Naive thymus-derived CD8-positive, alpha-beta T cell (primary cell): ENCODE measurements around the gene LMO1. TPM values are rescaled to one million over a fixed set of nuclear protein-coding genes. Genes with fewer than 3 reads are reported as not detected.

Experiments
- ATAC-seq, 2 donors: fragments of 150-1000 bp; cut with Tn5 transposase in 1 of 2; sonication (Bioruptor Pico), chemical (Tn5 transposase) in 1 of 2; 1 replicate in 1 of 2; 2 replicates in 1 of 2; pipeline ENCODE4 v1.10.0; 2021; ENCODE audit warnings: mild to moderate bottlenecking in 2 of 2, moderate library complexity in 2 of 2
- POLR2A ChIA-PET: fragments of 350-600 bp; sonication (Branson Sonifier 250); formaldehyde crosslinking; loops from one replicate; lab custom pipeline; 2021; ENCODE audit warnings: antibody characterized with exemption; lab: Charles Lee
- DNase-seq, 10 donors: peaks; one replicate each; pipeline versions ENCODE4 v3.0.0 to v3.0.0-alpha.2; 2020 to 2022
- H3K27ac Mint-ChIP-seq, 10 donors: one replicate each; pipeline ENCODE4 v1.8.0; 2020 to 2022; ENCODE audit warnings: mild to moderate bottlenecking in 10 of 10, mixed read lengths in 10 of 10, moderate library complexity in 4 of 10, inconsistent platforms in 1 of 10
- H3K27me3 Mint-ChIP-seq, 5 donors: one replicate each; pipeline ENCODE4 v1.8.0; 2021 to 2022; ENCODE audit warnings: mixed read lengths in 5 of 5
- H3K36me3 Mint-ChIP-seq, 3 donors: one replicate each; pipeline ENCODE4 v1.8.0; 2020 to 2022; ENCODE audit warnings: mixed read lengths in 3 of 3, mild to moderate bottlenecking in 2 of 3, inconsistent platforms in 1 of 3
- H3K4me1 Mint-ChIP-seq, 4 donors: one replicate each; pipeline ENCODE4 v1.8.0; 2021 to 2022; ENCODE audit warnings: mixed read lengths in 4 of 4
- H3K4me3 Mint-ChIP-seq, 10 donors: one replicate each; pipeline ENCODE4 v1.8.0; 2020 to 2022; ENCODE audit warnings: mild to moderate bottlenecking in 10 of 10, mixed read lengths in 10 of 10, moderate library complexity in 6 of 10, inconsistent platforms in 1 of 10
- H3K9me3 Mint-ChIP-seq, 9 donors: one replicate each; pipeline ENCODE4 v1.8.0; 2020 to 2022; ENCODE audit warnings: mixed read lengths in 9 of 9, mild to moderate bottlenecking in 3 of 9, inconsistent platforms in 1 of 9, moderate library complexity in 1 of 9
- polyA plus RNA-seq, 3 donors: library from polyadenylated mRNA; unstranded; fragments of 300-500 nt; fragmentation: Illumina TruSeq; gene quantifications; one replicate each; pipeline ENCODE4 v1.2.3, GENCODE V29; 2021
- total RNA-seq, 8 experiments: library from RNA in 2 of 8; stranded (reverse) in 2 of 8; gene quantifications; one replicate each; pipeline ENCODE4 v1.2.3 and lab custom pipeline; 2021 to 2026

LMO1 gene
- total and polyA plus RNA-seq, 5 experiments from 2014 or later: not detected

DNA sequence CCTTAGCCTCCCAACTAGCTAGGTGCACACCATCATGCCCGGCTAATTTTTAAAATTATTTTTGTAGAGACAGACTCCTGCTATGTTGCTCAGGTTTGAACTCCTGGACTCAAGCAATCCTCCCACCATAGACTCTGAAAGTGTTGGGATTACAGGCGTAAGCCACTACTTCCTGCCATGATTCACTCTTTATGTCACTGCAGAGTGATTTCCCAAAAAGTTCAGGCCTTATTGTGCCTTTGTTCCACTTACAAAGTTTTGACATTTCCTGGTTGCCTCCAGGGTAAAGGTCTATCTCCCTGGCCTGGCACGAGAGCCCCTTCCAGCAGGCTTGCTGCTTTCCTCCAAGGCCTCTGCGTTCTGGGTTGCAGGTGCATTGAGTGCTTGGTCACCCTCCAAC lies 50.3 kb downstream of the LMO1 start:
- no peak for ATAC-seq
- Mint-ChIP-seq H3K4me3 (no peak overlapping the region), H3K9me3 (no peaks in the 10 kb centered on the region), H3K27me3 (peaks cover 2 to 17% (median 8%) of the 10 kb centered on the region in 5 donors), H3K4me1 (no peaks in the 10 kb centered on the region), H3K36me3 (no peaks in the 10 kb centered on the region), H3K27ac (peak overlapping the region in 1 of 10 donors; percentile 65)
- POLR2A ChIA-PET: no interaction called here
- no peak for DNase-seq

DNA sequence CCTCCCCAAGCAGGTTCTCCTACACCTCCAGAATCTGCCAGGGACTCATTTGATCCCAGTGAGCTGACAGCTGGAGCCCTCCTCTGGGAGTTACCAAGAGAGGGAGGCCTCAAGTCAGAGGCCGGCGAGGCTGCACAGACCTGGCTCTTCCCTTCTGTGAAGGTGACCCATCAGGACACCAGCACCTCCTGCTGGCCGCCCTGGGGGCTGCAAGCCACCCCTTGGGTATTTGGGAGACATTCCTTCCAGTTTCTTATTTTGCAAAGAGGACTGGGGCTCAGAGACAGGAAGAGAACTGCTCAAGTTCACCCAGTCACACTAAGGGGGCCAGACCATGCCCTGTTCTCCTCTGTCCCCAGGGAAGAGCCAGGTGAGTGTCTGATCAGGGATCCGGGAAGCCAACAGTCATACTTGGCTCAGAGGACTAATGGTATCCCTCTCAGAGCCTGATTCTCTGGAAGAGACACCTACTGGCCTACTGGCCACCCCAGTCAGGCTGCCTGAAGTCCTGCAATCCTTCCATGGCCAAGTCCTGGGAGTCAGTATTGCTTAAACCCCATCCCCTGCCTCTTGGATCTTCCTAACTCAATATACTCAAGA lies 54.4 kb downstream of the LMO1 start:
- Mint-ChIP-seq H3K4me3 (no peak overlapping the region), H3K36me3 (no peaks in the 10 kb centered on the region), H3K9me3 (no peaks in the 10 kb centered on the region), H3K27ac (no peak overlapping the region), H3K27me3 (peaks cover 10 to 51% (median 36%) of the 10 kb centered on the region in 5 donors), H3K4me1 (peaks cover 2 to 28% (median 9%) of the 10 kb centered on the region in 4 donors)
- ATAC-seq (no peak), DNase-seq (no peak)
- POLR2A ChIA-PET: no interaction called here

DNA sequence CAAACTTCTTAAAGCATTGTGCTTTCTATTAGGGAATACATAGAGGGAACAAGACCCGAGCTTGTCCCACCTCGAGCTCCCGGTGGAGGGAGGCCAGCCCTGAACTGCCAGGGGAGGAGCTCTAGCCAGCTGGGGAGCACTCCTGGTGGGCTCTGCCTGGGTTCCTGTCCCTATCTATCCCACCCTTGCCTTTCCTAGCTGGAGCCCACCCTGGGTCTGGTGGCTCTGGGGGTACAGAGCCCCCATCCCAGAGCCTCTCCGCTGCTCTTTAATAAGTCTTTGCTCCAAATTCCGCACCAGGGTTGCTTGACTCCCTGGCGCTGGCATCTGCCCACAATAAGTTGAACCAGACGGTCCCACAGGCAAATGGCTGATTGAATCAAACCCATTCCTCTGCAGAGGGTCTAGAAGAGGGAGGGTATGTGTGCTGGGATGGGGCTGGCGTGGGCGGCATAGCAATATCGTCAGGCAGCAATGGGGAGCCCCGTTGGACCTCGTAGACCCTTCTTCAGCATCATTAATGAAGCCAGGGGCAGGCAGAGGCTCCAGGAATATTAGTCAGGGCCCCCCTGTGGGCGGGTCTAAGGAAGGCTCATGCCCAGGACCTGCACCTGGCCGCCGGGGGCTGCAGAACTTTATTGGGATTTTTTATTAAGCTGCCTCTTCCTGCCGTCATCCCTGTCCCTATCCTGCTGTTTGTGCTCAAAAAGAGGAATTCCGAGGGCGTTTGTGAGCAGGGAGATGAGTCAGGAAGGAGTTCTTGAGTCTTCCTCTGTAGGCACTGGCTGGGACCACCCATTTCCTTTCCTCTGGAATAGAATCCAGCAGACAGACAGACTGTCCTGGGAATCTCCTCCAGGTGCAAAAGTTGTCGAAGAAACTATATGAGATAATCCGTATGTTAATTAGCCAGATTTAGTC lies 56.3 kb downstream of the LMO1 start:
- Mint-ChIP-seq H3K27ac (peak overlapping the region in 1 of 10 donors; percentile 26), H3K4me3 (peak overlapping the region in 8 of 10 donors; percentile 9 to 73 (median 58)), H3K36me3 (no peaks in the 10 kb centered on the region), H3K9me3 (no peaks in the 10 kb centered on the region), H3K27me3 (peaks cover 10 to 60% (median 44%) of the 10 kb centered on the region in 5 donors), H3K4me1 (peaks cover 2 to 39% (median 9%) of the 10 kb centered on the region in 4 donors)
- ATAC-seq (no peak), DNase-seq (no peak)
- POLR2A ChIA-PET: no interaction called here

DNA sequence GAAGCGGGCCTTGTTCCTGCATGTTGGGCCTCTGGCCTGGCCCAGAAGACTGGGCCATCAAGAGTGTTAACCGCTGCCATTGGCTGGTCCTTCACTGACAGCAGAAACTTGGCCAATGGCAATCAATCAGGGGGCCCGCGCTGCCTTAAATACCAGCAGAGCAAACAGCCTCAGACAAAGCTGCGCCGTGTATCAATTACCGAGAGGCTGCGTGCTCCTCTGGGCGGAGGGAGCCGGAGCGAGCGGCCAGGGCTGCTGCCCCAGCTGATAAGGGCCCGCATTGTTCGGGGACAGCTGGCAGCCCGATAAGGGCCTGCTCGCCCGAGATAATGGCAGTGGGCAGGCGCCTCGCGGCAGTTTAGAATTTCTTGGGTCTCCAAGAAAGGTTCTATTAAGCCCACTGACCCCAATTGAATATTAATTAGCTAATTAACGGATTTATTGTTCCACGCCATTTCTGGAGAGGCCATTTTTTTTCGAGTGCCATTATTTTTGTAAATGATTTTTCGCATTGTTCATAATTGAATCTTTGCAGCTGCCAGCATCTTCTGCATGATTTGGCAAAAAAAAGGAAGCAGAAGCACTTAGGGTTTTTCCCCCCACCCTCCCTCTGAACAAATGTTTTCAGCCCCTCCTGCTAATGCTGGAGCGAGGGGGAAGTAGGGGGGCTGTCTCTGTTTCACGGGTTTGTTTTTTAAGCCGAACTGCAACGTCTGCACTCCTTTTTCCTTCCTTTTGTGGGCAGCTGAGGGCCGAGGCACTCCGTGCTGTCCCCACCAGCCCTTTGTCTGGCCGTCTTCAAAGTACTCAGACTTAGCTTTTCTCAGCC lies 57.2 kb downstream of the LMO1 start:
- Mint-ChIP-seq H3K36me3 (no peaks in the 10 kb centered on the region), H3K27me3 (peaks cover 10 to 60% (median 44%) of the 10 kb centered on the region in 5 donors), H3K9me3 (no peaks in the 10 kb centered on the region), H3K4me3 (peak overlapping the region in 9 of 10 donors; percentile 9 to 73 (median 54)), H3K4me1 (peaks cover 2 to 48% (median 9%) of the 10 kb centered on the region in 4 donors), H3K27ac (peak overlapping the region in 2 of 10 donors; percentile 26 to 67)
- POLR2A ChIA-PET: no interaction called here
- no peak for DNase-seq
- no peak for ATAC-seq

DNA sequence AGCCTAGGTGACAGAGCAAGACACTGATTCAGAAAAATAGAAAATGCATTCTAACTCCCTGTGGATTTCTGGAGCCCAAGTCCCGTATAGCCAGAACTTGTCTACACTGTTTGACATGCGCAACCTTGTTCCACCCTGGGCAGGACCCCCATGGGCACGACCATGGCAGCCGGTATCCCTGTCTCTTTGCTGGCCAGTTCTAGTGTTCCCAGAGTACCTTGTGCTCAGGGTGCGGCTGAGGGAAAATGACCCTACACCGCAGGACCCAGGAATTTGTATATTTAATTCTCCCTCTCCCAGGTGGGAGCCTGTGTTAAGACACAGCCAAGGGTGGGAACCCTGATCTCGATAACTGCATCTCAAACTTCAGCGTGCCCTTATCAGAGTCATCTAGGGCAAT lies 58.1 kb downstream of the LMO1 start:
- peaks cover 2 to 48% (median 9%) of the 10 kb centered on the region in 4 donors for H3K4me1 Mint-ChIP-seq
- POLR2A ChIA-PET: no interaction called here
- H3K27me3 Mint-ChIP-seq: peaks cover 10 to 60% (median 44%) of the 10 kb centered on the region in 5 donors
- no peak overlapping the region for H3K4me3 Mint-ChIP-seq
- no peak overlapping the region for H3K27ac Mint-ChIP-seq
- ATAC-seq (no peak), DNase-seq (no peak)
- H3K36me3 Mint-ChIP-seq: no peaks in the 10 kb centered on the region
- H3K9me3 Mint-ChIP-seq: no peaks in the 10 kb centered on the region

DNA sequence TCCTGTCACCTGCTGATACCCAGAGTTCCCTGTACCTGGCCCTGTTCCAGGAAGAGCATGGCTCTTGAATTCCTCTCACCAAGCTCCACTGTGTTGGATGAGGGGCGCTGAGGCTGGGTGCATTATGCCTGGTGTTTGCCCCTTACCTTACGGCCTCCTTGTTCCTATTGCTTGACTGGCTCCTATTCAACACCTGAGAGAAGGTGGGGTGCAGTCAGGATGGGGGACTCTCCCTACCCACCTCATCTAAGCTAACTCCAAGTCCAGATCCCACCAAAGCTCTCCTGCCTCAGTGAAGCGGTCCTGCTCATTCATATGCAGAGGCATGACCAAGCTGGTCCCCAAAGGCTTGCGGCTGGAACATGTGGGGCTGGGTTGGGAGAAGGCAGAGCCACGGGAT lies 59.1 kb downstream of the LMO1 start:
- Mint-ChIP-seq H3K36me3 (no peaks in the 10 kb centered on the region), H3K27ac (no peak overlapping the region), H3K4me1 (peaks cover 2 to 48% (median 9%) of the 10 kb centered on the region in 4 donors), H3K4me3 (no peak overlapping the region), H3K9me3 (no peaks in the 10 kb centered on the region), H3K27me3 (peaks cover 10 to 60% (median 44%) of the 10 kb centered on the region in 5 donors)
- POLR2A ChIA-PET: no interaction called here
- DNase-seq: no peak
- ATAC-seq: no peak

DNA sequence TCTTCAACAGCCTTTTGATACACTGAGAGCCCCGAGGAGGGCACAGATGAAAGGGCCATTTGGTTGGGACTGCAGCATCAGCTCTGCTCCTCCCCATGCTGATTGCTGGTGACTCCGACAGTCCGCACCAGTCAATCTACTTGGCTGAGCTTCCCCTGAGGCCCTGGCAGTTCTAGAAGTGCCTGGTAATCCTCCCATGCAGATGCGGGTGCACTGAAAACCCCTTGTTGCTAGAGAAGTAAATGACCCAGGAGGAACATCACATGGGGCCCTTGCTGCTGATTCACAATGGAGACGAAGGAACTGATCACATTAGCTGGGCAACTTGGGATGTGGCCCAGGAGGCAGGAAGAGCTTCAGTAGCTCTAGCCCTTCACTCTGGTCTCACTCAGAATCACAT lies 59.7 kb downstream of the LMO1 start:
- POLR2A ChIA-PET: no interaction called here
- no peaks in the 10 kb centered on the region for H3K36me3 Mint-ChIP-seq
- H3K9me3 Mint-ChIP-seq: no peaks in the 10 kb centered on the region
- H3K4me1 Mint-ChIP-seq: peaks cover 2 to 48% (median 9%) of the 10 kb centered on the region in 4 donors
- peaks cover 10 to 60% (median 43%) of the 10 kb centered on the region in 5 donors for H3K27me3 Mint-ChIP-seq
- ATAC-seq: no peak
- DNase-seq: no peak
- H3K27ac Mint-ChIP-seq: no peak overlapping the region
- H3K4me3 Mint-ChIP-seq: no peak overlapping the region

DNA sequence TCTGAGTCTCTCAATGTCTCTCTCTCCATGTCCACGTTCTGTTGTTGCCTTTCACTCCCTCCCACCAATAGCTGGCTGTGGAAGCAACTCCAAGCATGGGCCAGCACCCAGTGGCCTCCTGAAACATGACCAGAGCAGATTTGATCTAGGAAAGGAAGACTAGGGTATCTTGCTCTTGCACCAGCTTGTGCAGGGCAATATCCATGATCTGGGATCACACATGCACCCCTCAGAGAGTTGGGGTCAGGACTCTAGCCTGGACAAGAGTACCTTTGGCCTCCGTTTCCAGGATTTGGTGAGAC lies 60.3 kb downstream of the LMO1 start:
- peaks cover 2 to 48% (median 9%) of the 10 kb centered on the region in 4 donors for H3K4me1 Mint-ChIP-seq
- ATAC-seq (no peak), DNase-seq (no peak)
- H3K4me3 Mint-ChIP-seq: no peak overlapping the region
- H3K27ac Mint-ChIP-seq: no peak overlapping the region
- H3K9me3 Mint-ChIP-seq: no peaks in the 10 kb centered on the region
- H3K27me3 Mint-ChIP-seq: peaks cover 10 to 59% (median 38%) of the 10 kb centered on the region in 5 donors
- H3K36me3 Mint-ChIP-seq: no peaks in the 10 kb centered on the region
- POLR2A ChIA-PET: no interaction called here

DNA sequence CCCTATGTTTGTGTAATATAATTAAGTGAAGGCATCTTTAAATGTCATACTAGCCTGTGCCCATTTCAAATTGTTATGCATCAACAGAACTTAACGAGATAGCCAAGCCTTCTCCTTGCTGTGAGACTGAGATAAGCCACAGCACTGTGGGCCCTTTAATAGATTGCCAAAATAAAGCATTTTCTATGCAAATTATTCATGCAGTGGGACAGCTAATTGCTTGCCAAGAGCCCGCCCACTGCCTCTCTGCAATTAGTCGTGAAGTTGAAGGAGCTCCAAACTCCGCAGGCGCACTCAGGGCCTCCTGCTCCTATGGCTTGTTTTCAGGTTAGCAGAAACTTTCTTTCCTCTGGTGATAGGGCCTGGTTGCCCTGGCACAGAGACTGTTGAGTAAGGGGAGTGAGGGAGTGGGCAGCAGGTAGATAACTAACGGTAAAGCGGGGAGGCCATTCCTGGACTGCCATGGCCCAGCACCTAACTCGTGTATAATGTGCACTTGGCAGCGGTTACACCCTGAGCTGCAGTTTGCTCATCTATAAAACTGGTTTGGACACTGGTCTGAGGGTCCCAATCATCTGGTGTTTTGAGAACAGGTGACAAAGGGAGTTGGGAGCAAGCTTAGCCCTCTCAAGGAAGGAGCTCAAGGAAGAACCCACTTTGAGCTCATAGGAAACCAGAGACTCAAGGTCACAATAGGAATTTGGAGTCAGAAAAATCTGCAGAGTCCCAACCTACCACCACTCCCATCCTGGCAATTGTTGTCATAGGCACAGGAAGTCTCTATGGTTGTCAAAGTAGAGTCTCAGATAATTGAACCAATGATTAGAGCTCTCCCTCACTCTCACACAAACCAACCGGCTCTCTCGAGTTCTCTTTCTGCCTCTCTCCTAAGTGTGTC lies 60.9 kb downstream of the LMO1 start:
- no peaks in the 10 kb centered on the region for H3K9me3 Mint-ChIP-seq
- H3K27me3 Mint-ChIP-seq: peaks cover 8 to 56% (median 33%) of the 10 kb centered on the region in 5 donors
- peak overlapping the region in 1 of 10 donors; percentile 62 for H3K27ac Mint-ChIP-seq
- POLR2A ChIA-PET: no interaction called here
- H3K36me3 Mint-ChIP-seq: no peaks in the 10 kb centered on the region
- H3K4me1 Mint-ChIP-seq: peaks cover 2 to 46% (median 9%) of the 10 kb centered on the region in 4 donors
- DNase-seq (no peak), ATAC-seq (no peak)
- peak overlapping the region in 1 of 10 donors; percentile 47 for H3K4me3 Mint-ChIP-seq

DNA sequence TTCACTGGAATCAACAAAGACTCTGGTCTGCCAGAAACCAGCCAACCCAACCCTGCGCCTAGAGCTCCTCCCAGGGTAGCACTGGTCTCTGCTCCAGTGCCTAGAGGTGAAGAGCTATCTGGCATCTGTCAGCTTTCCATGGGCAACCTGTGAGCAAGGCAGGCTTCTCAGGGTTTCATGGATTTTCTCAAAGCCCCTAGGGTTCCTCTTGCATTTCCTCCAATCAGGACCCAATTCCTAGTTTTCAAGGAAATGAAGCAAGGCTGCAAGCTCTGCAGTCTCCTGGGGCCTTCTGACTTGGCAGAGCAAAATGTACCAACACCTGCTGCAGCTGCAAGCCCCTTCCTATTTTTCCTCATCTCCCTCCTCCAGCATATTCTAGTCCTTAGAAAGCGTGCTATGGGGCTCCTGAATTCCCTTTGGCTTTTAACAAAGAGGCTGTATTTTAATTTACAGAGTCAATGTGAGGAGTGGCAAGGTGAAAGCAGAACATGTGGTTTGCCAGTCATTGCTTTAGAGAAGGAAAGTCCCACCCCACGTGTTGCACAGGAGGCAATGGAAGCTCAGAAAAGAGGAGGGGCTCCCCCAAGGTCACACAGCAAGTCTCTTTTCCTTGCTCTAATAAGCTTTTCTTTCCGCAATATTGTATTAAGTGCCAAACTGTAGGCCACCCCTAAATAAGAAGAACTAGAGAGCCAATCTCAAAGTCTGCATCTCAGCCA lies 61.9 kb downstream of the LMO1 start:
- Mint-ChIP-seq H3K27me3 (peaks cover 8 to 56% (median 27%) of the 10 kb centered on the region in 5 donors), H3K9me3 (no peaks in the 10 kb centered on the region), H3K36me3 (no peaks in the 10 kb centered on the region), H3K27ac (peak overlapping the region in 2 of 10 donors; percentile 46 to 62), H3K4me1 (peaks cover under 1 to 40% (median 5%) of the 10 kb centered on the region in 4 donors), H3K4me3 (peak overlapping the region in 1 of 10 donors; percentile 47)
- DNase-seq (no peak), ATAC-seq (peak in 1 of 2 donors; percentile 57)
- POLR2A ChIA-PET: no interaction called here

DNA sequence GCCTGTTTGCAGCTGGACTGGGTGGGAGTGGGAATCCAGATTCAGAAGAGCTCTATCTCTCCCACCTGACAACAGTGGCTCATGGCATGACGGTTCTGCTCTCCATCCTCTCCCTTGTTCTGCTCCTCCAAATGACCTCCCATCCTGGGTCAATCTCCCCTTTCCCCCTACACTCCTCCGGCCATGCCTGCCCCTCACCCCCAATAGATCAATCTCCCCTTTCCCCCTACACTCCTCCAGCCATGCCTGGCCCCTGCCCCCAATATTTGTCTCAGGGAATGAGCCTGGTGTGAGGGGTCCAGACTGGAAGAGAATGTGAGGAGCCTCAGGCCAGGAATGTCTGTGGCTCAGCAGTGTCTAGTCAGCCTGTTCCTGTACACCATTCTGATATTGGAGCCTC lies 64.0 kb downstream of the LMO1 start:
- Mint-ChIP-seq H3K27me3 (peaks cover 8 to 58% (median 21%) of the 10 kb centered on the region in 5 donors), H3K4me1 (peaks cover 0 to 22% (median 0%) of the 10 kb centered on the region in 4 donors), H3K36me3 (no peaks in the 10 kb centered on the region), H3K27ac (no peak overlapping the region), H3K9me3 (no peaks in the 10 kb centered on the region), H3K4me3 (no peak overlapping the region)
- ATAC-seq: no peak
- POLR2A ChIA-PET: no interaction called here
- no peak for DNase-seq
